Spinal cord (tissue), 10 donors: ENCODE measurements around the gene BICD1. TPM values are rescaled to one million over a fixed set of nuclear protein-coding genes. Genes with fewer than 3 reads are reported as not detected.
"Not testable (repeated sequence)": the region's sequence is repeated elsewhere in the genome, so short reads cannot be mapped to it uniquely, and the experiment has no call there.

Experiments
- DNase-seq, 6 donors: peaks; one replicate each; pipeline versions ENCODE4 v3.0.0 to v3.0.0-alpha.2; 2013 to 2015; ENCODE audit warnings: low spot score in 6 of 6, low read depth in 4 of 6
- H3K27ac ChIP-seq: one replicate; pipeline ENCODE4 v1.5.1; 2013; ENCODE audit warnings: low read depth, low read length, control low read depth
- H3K27me3 ChIP-seq: one replicate; pipeline ENCODE4 v1.6.1; 2013; ENCODE audit warnings: low read length; ENCODE audit not compliant: control insufficient read depth, insufficient read depth
- H3K36me3 ChIP-seq: one replicate; pipeline ENCODE4 v1.6.1; 2013; ENCODE audit warnings: low read length; ENCODE audit not compliant: control insufficient read depth, insufficient read depth
- H3K4me1 ChIP-seq: one replicate; pipeline ENCODE4 v1.6.1; 2013; ENCODE audit warnings: low read length; ENCODE audit not compliant: control insufficient read depth, insufficient read depth
- H3K4me3 ChIP-seq: one replicate; pipeline ENCODE4 v1.5.1; 2013; ENCODE audit warnings: low read depth, low read length, control low read depth
- H3K9me3 ChIP-seq: one replicate; pipeline ENCODE4 v1.6.1; 2013; ENCODE audit warnings: low read length; ENCODE audit not compliant: control insufficient read depth, insufficient read depth
- WGBS: methylation state at CpG from one replicate; pipeline ENCODE4 v1.1.5; 2013; ENCODE audit warnings: missing lambda C conversion rate; ENCODE audit not compliant: insufficient coverage; 5-methylcytosine and 5-hydroxymethylcytosine counted together
- polyA plus RNA-seq, 2 donors: library from polyadenylated mRNA; unstranded; fragments of 120-200 nt; gene quantifications; one replicate each; pipeline ENCODE4 v1.2.1, GENCODE V29; 2013; ENCODE audit not compliant: insufficient read length in 2 of 2
- total RNA-seq, 2 donors: library from RNA; depleted of rRNA in 1 of 2; stranded (reverse); fragments of 120-200 nt in 1 of 2; fragments of >200 nt in 1 of 2; gene quantifications; one replicate each; pipeline versions ENCODE4 v1.2.3 to v1.2.4, GENCODE V29; 2013 to 2014
- donor health status: healthy.

BICD1 gene
- total and polyA plus RNA-seq, 4 donors, result 19.5 to 51.0 (median 28.6) TPM

GRCh38 chr12:32214723-32215122 lies 108.1 kb downstream of the BICD1 start:
- Histone ChIP-seq H3K9me3 (no peaks in the 10 kb centered on the region), H3K4me1 (no peaks in the 10 kb centered on the region), H3K27ac (no peak overlapping the region), H3K36me3 (no peaks in the 10 kb centered on the region), H3K4me3 (no peak overlapping the region), H3K27me3 (no peaks in the 10 kb centered on the region)
- no peak for DNase-seq
- 80% methylated on average over 1 of the region's 5 CpGs for WGBS

- H3K4me3 ChIP-seq, result no peak overlapping the region
- H3K27me3 ChIP-seq, result no peaks in the 10 kb centered on the region
- 50% methylated on average over 5 of the region's 10 CpGs for WGBS
- H3K4me1 ChIP-seq, result no peaks in the 10 kb centered on the region
- DNase-seq, result peak in 1 of 6 donors; percentile 31
- H3K9me3 ChIP-seq, result no peaks in the 10 kb centered on the region
- H3K27ac ChIP-seq, result no peak overlapping the region
- H3K36me3 ChIP-seq, result no peaks in the 10 kb centered on the region
Observed at GRCh38 chr12:32217354-32218310, 111.0 kb downstream of the BICD1 start.

- Histone ChIP-seq H3K36me3 (peaks cover 12% of the 10 kb centered on the region), H3K9me3 (no peaks in the 10 kb centered on the region), H3K27me3 (no peaks in the 10 kb centered on the region), H3K4me3 (no peak overlapping the region), H3K4me1 (no peaks in the 10 kb centered on the region), H3K27ac (no peak overlapping the region)
- no CpG with 5 or more reads among the region's 1 CpG for WGBS
- DNase-seq, result no peak
Observed at GRCh38 chr12:32223941-32224340, 117.3 kb downstream of the BICD1 start.

GRCh38 chr12:32226768-32227167 lies 120.1 kb downstream of the BICD1 start:
- Histone ChIP-seq H3K4me1 (no peaks in the 10 kb centered on the region), H3K36me3 (peaks cover 12% of the 10 kb centered on the region), H3K27me3 (no peaks in the 10 kb centered on the region), H3K9me3 (no peaks in the 10 kb centered on the region), H3K27ac (no peak overlapping the region), H3K4me3 (no peak overlapping the region)
- 100% methylated on average over 3 of the region's 5 CpGs for WGBS
- DNase-seq, result no peak

- Histone ChIP-seq H3K9me3 (no peaks in the 10 kb centered on the region), H3K27me3 (no peaks in the 10 kb centered on the region), H3K27ac (no peak overlapping the region), H3K4me1 (no peaks in the 10 kb centered on the region), H3K4me3 (no peak overlapping the region), H3K36me3 (peaks cover 12% of the 10 kb centered on the region)
- WGBS, result 76% methylated on average over 4 of the region's 4 CpGs
- DNase-seq, result no peak
Observed at GRCh38 chr12:32229971-32230612, 123.4 kb downstream of the BICD1 start.

GRCh38 chr12:32230613-32230993 lies 124.0 kb downstream of the BICD1 start:
- DNase-seq, result peak in 1 of 6 donors; percentile 32
- H3K4me3 ChIP-seq, result no peak overlapping the region

GRCh38 chr12:32231361-32231760 lies 124.7 kb downstream of the BICD1 start:
- not testable (repeated sequence) for H3K4me1 ChIP-seq, DNase-seq, H3K27ac ChIP-seq, H3K4me3 ChIP-seq, H3K27me3 ChIP-seq, H3K9me3 ChIP-seq
- no CpG with 5 or more reads among the region's 2 CpGs for WGBS
- H3K36me3 ChIP-seq, result peaks cover 11% of the 10 kb centered on the region

More at GRCh38 chr12:32230613-32230993, 124.0 kb downstream of the BICD1 start:
- Histone ChIP-seq H3K27me3 (no peaks in the 10 kb centered on the region), H3K27ac (no peak overlapping the region), H3K9me3 (no peaks in the 10 kb centered on the region), H3K36me3 (peaks cover 12% of the 10 kb centered on the region), H3K4me1 (no peaks in the 10 kb centered on the region)
- WGBS, result no CpG with 5 or more reads among the region's 3 CpGs

- Histone ChIP-seq H3K4me3 (no peak overlapping the region), H3K9me3 (no peaks in the 10 kb centered on the region), H3K36me3 (no peaks in the 10 kb centered on the region), H3K27me3 (no peaks in the 10 kb centered on the region), H3K27ac (no peak overlapping the region), H3K4me1 (no peaks in the 10 kb centered on the region)
- WGBS, result 60% methylated on average over 1 of the region's 3 CpGs
- DNase-seq, result no peak
Observed at GRCh38 chr12:32233568-32233967, 126.9 kb downstream of the BICD1 start.

- H3K27ac ChIP-seq, result no peak overlapping the region
- H3K9me3 ChIP-seq, result no peaks in the 10 kb centered on the region
- no CpG with 5 or more reads among the region's 2 CpGs for WGBS
- H3K36me3 ChIP-seq, result no peaks in the 10 kb centered on the region
- H3K4me1 ChIP-seq, result no peaks in the 10 kb centered on the region
- H3K4me3 ChIP-seq, result no peak overlapping the region
- no peaks in the 10 kb centered on the region for H3K27me3 ChIP-seq
- DNase-seq, result no peak
Observed at GRCh38 chr12:32235251-32235650, 128.6 kb downstream of the BICD1 start.
